PC-9 (cell line): ENCODE results near the gene GIPC3. TPM values are rescaled to one million over a fixed set of nuclear protein-coding genes. Genes with fewer than 3 reads are reported as not detected.
"Not testable (repeated sequence)": the region's sequence is repeated elsewhere in the genome, so short reads cannot be mapped to it uniquely, and the experiment has no call there.

Source experiments
- BruUV-seq: library from RNA; stranded (reverse); fragments of 400-500 nt; replicated peaks from 2 replicates; lab custom pipeline; 2021; lab: Mats Ljungman, UMichigan
- CTCF ChIA-PET: fragments of 300-600 bp; sonication (Branson Sonifier 250); formaldehyde crosslinking; loops from one replicate; lab custom pipeline; 2022; ENCODE audit warnings: antibody characterized with exemption; lab: Charles Lee
- POLR2A ChIA-PET: fragments of 300-600 bp; sonication (Branson Sonifier 250); formaldehyde crosslinking; loops from one replicate; lab custom pipeline; 2022; ENCODE audit warnings: antibody characterized with exemption; ENCODE audit not compliant: unreplicated experiment; lab: Charles Lee
- DNase-seq, 2 experiments: peaks; one replicate each; pipeline versions ENCODE4 v3.0.0 to v3.0.0-alpha.2; 2015 to 2022; ENCODE audit warnings: mixed read lengths in 1 of 2
- H2AFZ ChIP-seq: fragments of 200-600 bp; sonication (generic); 2 replicates; pipeline ENCODE4 v1.8.1; 2017; ENCODE audit warnings: antibody characterized with exemption
- H3F3A ChIP-seq: fragments of 200-600 bp; sonication (generic); 2 replicates; pipeline ENCODE4 v1.8.1; 2017; ENCODE audit warnings: antibody characterized with exemption, mild to moderate bottlenecking, low read depth; ENCODE audit not compliant: insufficient read depth
- H3K27ac ChIP-seq: fragments of 200-600 bp; sonication (generic); 2 replicates; pipeline ENCODE4 v1.6.1; 2016; ENCODE audit warnings: mixed run types
- H3K27me3 ChIP-seq: fragments of 200-600 bp; sonication (generic); 2 replicates; pipeline ENCODE4 v1.6.1; 2016; ENCODE audit warnings: low read depth, mixed run types; ENCODE audit not compliant: insufficient read depth
- H3K36me3 ChIP-seq: fragments of 200-600 bp; sonication (generic); 2 replicates; pipeline ENCODE4 v1.6.1; 2016; ENCODE audit warnings: low read depth, mixed run types
- H3K4me1 ChIP-seq: fragments of 200-600 bp; sonication (generic); replicated peaks from 2 replicates; pipeline ENCODE4 v1.6.1; 2016; ENCODE audit warnings: mixed run types; ENCODE audit not compliant: insufficient read depth
- H3K4me2 ChIP-seq: fragments of 200-600 bp; sonication (generic); 2 replicates; pipeline ENCODE4 v1.6.1; 2017; ENCODE audit warnings: mixed run types
- H3K4me3 ChIP-seq: fragments of 200-600 bp; sonication (generic); 2 replicates; pipeline ENCODE4 v1.6.1; 2016; ENCODE audit warnings: mixed run types
- H3K79me2 ChIP-seq: fragments of 200-600 bp; sonication (generic); 2 replicates; pipeline ENCODE4 v1.6.1; 2017; ENCODE audit warnings: low read depth, mixed run types
- H3K9me2 ChIP-seq: fragments of 200-600 bp; sonication (generic); 2 replicates; pipeline ENCODE4 v1.8.1; 2017; ENCODE audit warnings: mild to moderate bottlenecking; ENCODE audit not compliant: insufficient read depth
- H3K9me3 ChIP-seq: fragments of 200-600 bp; sonication (generic); 2 replicates; pipeline ENCODE4 v1.8.1; 2016; ENCODE audit warnings: low read depth; ENCODE audit not compliant: insufficient read depth
- H4K20me1 ChIP-seq: fragments of 200-600 bp; sonication (generic); 2 replicates; pipeline ENCODE4 v1.8.1; 2017; ENCODE audit not compliant: insufficient read depth
- EZH2 ChIP-seq: fragments of 200-600 bp; sonication (generic); IDR thresholded peaks from 2 replicates; pipeline ENCODE4 v1.8.0; 2017; ENCODE audit warnings: antibody characterized with exemption, low read depth
- intact Hi-C: fragments of 100-400 bp; cut with micrococcal nuclease; formaldehyde crosslinking; loops from one replicate; pipeline ENCODE4 v1.10.0; 2022; ENCODE audit not compliant: unreplicated experiment
- total RNA-seq: library from RNA; stranded (reverse); gene quantifications from 2 replicates; pipeline ENCODE4 v1.2.3, GENCODE V29; 2021
- TF ChIP-seq, protein P1 (sequence below): fragments of 200-600 bp; sonication (generic); conservative IDR thresholded peaks from 2 replicates; pipeline ENCODE4 v1.6.1; 2017; ENCODE audit warnings: mixed run types, antibody characterized with exemption, mild to moderate bottlenecking, moderate library complexity

Gene GIPC3
- total RNA-seq, 1 experiment from 2014 or later = not detected

DNA sequence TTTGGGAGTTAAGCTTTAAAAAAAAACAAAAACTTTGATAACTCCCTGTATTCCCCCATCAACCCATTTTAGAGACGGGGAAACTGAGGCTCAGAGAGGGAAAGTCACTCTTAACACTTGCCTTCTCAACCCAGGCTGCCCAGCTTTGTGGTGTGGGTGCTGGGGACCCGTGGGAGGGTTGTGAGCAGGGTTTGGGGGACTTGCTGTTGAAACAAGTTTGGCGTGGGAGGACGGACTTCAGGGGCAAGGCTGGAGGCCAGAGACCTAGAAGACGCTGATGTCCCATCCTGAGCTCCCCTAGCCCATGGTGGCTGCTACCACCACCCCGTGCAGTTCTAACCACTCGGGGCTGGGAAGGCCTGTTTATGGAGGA lies 42.1 kb downstream of the GIPC3 start:
- no TSS peak for BruUV-seq
- intact Hi-C loops = loop anchor here (5.0 kb wide), 1 partner anchor 70 kb away; the partner anchor contains the start of gene MFSD12
- TF ChIP-seq, protein P1, sequence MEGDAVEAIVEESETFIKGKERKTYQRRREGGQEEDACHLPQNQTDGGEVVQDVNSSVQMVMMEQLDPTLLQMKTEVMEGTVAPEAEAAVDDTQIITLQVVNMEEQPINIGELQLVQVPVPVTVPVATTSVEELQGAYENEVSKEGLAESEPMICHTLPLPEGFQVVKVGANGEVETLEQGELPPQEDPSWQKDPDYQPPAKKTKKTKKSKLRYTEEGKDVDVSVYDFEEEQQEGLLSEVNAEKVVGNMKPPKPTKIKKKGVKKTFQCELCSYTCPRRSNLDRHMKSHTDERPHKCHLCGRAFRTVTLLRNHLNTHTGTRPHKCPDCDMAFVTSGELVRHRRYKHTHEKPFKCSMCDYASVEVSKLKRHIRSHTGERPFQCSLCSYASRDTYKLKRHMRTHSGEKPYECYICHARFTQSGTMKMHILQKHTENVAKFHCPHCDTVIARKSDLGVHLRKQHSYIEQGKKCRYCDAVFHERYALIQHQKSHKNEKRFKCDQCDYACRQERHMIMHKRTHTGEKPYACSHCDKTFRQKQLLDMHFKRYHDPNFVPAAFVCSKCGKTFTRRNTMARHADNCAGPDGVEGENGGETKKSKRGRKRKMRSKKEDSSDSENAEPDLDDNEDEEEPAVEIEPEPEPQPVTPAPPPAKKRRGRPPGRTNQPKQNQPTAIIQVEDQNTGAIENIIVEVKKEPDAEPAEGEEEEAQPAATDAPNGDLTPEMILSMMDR = no peak
- TF ChIP-seq EZH2 = no peak
- peak overlapping the region; percentile 89 for H3K4me2 ChIP-seq
- ChIA-PET POLR2A (interaction anchor here (0.6 kb wide), 1 partner anchor 132 kb away, joined by 9 read pairs; no protein-coding TSS in a partner anchor), CTCF (no interaction called here)
- H4K20me1 ChIP-seq = 0 out of 2 replicates have a peak, but pooled peaks cover 8% of the 10 kb centered on the region
- peaks cover 5% of the 10 kb centered on the region; the same call in 1 of the 2 replicates for H3K4me1 ChIP-seq
- no peaks in the 10 kb centered on the region for H3K36me3 ChIP-seq
- H3F3A ChIP-seq = no peaks in the 10 kb centered on the region
- no peak for DNase-seq
- H3K27ac ChIP-seq = no peak overlapping the region
- H3K4me3 ChIP-seq = peak overlapping the region; percentile 76; the same call in 1 of the 2 replicates
- H2AFZ ChIP-seq = peak overlapping the region; percentile 48; the same call in 1 of the 2 replicates
- no peaks in the 10 kb centered on the region for H3K27me3 ChIP-seq
- H3K9me2 ChIP-seq = no peaks in the 10 kb centered on the region
- no peaks in the 10 kb centered on the region for H3K9me3 ChIP-seq
- H3K79me2 ChIP-seq = peaks cover 25% of the 10 kb centered on the region

- intact Hi-C loops = loop anchor here (5.0 kb wide), 1 partner anchor 71 kb away; the partner anchor contains the start of gene MFSD12
- H3K9me3 ChIP-seq, H3K27me3 ChIP-seq, DNase-seq, H3K9me2 ChIP-seq, H2AFZ ChIP-seq, BruUV-seq, POLR2A ChIA-PET, H3K36me3 ChIP-seq, H3F3A ChIP-seq, H3K4me1 ChIP-seq, H3K4me2 ChIP-seq, H3K27ac ChIP-seq, CTCF ChIA-PET, H3K4me3 ChIP-seq, H4K20me1 ChIP-seq: not testable (repeated sequence)
- peaks cover 25% of the 10 kb centered on the region for H3K79me2 ChIP-seq
Measured at GRCh38 chr19:3628766-3629165, 43.5 kb downstream of the GIPC3 start.

GRCh38 chr19:3631053-3631861 lies 46.0 kb downstream of the GIPC3 start:
- peaks cover 2% of the 10 kb centered on the region for H3K79me2 ChIP-seq
- H3K9me2 ChIP-seq = no peaks in the 10 kb centered on the region
- no TSS peak for BruUV-seq
- H3F3A ChIP-seq = no peaks in the 10 kb centered on the region
- H3K27me3 ChIP-seq = no peaks in the 10 kb centered on the region
- no peaks in the 10 kb centered on the region for H3K4me1 ChIP-seq
- no peaks in the 10 kb centered on the region for H3K36me3 ChIP-seq
- no peaks in the 10 kb centered on the region for H4K20me1 ChIP-seq
- CTCF ChIA-PET = no interaction called here
- DNase-seq = no peak
- no peak overlapping the region for H3K27ac ChIP-seq
- intact Hi-C loops = no loop called here
- no peaks in the 10 kb centered on the region for H3K9me3 ChIP-seq
- POLR2A ChIA-PET = no interaction called here
- no peak overlapping the region for H3K4me3 ChIP-seq
- no peak overlapping the region for H3K4me2 ChIP-seq
- TF ChIP-seq, protein P1 = no peak
- no peak for TF ChIP-seq EZH2
- H2AFZ ChIP-seq = no peak overlapping the region
